Measurements from ENCODE around the gene PRSS22. TPM values are rescaled to one million over a fixed set of nuclear protein-coding genes. Genes with fewer than 3 reads are reported as not detected.

Gene PRSS22
- total RNA-seq, 1 experiment from 2014 or later: not detected

DNA sequence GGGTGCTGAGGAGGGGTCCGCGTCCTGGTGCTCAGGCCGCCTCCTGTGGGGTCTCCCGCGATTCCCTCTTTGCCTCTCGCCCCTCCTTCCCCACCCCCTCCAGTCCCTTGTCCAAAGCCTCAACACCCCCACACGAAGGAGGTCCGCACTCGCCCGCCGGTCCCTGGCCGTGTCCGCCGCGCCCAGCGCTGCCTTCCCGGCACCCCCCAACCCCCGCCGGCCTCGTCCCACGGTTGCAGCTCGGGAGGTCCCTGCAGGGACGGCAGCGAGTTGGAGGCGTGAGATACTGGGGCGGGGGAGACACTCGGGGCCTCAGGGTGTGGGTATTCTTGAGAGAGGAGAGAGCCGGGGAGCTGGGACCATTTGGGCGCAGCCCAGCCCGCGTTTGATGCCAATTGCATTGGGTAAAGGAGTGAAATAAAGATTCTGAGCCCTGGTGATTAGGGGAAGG is 25.5 kb upstream of the PRSS22 start:
- peaks cover 18% of the 10 kb centered on the region for H3K79me2 ChIP-seq (ENCODE audit: low read length)
- peak overlapping the region; percentile 55; the same call in 1 of the 2 replicates for H2AFZ ChIP-seq (ENCODE audit: low read length)
- peak overlapping the region; percentile 88 for H3K9ac ChIP-seq (ENCODE audit: low read length)
- no peaks in the 10 kb centered on the region for H4K20me1 ChIP-seq (ENCODE audit: insufficient read depth, low read depth, low read length)
- H3K4me1 ChIP-seq (ENCODE audit: low read length): peaks cover 9% of the 10 kb centered on the region
- H3K9me3 ChIP-seq (ENCODE audit: low read length): no peaks in the 10 kb centered on the region; the same call in 1 of the 2 replicates
- peak overlapping the region; percentile 90 for H3K4me2 ChIP-seq (ENCODE audit: low read depth, low read length, poor library complexity, severe bottlenecking)
- no peaks in the 10 kb centered on the region for H3K36me3 ChIP-seq (ENCODE audit: insufficient read depth, low read length)
- no peaks in the 10 kb centered on the region for H3K9me2 ChIP-seq (replicated peaks; ENCODE audit: insufficient read depth, low read length)
- H3K27me3 ChIP-seq (ENCODE audit: low read length): no peaks in the 10 kb centered on the region
- H3K27ac ChIP-seq (ENCODE audit: low read length): no peak overlapping the region; the same call in 1 of the 2 replicates
- H3K4me3 ChIP-seq (ENCODE audit: low read length): peak overlapping the region; percentile 92
- peak; percentile 52 for DNase-seq

DNA sequence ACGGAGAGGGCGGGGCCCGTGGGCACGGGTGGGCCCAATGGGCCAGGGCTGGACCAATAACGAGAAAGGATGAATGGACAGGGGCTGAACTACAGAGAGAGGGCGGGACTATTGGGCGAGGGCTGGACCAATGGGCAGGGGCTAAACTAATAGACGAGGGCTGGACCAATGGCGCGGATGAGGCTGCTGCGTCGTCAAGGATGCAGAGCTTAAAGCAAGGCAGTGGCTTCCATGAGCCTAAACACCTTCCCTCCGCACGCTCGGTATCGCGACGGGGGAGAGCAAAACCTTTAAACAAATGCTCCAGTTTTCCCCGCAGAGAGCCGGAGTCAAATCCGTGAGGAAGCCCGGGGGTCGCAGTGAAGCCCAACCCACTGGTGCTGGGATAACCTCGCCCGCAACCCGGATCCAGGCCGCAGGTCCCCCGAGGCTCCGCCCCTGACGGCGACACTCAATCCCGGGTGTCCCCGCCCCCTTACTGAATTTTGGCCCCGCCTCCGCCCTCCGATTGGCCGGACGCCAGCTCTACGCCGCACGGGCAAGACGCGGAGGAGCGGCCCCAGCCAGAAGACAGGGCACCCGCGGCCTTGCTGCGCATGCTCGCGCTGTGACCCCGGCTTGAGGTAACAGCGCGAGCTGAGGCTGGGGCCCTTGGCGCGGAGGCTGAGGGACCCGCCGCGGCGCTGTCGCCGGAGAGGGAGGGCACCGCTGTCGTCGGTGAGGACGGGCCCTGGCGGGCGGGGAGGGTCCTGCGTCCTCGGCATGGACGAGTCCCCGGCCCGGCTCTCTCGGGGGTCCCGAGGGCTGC is 24.9 kb upstream of the PRSS22 start, which contains the start of gene FLYWCH2:
Gene FLYWCH2, plus strand, starts transcription at position 566 of the 808 bp plus-strand sequence. CDS start 13,235 bp downstream, outside the sequence.
- Histone ChIP-seq H2AFZ (ENCODE audit: low read length) (peak within 1 kb of the TSS; percentile 64; the same call in 1 of the 2 replicates), H3K9me2 (replicated peaks; ENCODE audit: insufficient read depth, low read length) (no peaks in the 10 kb centered on the region), H3K27me3 (ENCODE audit: low read length) (no peaks in the 10 kb centered on the region), H3K9ac (ENCODE audit: low read length) (peak within 1 kb of the TSS; percentile 88), H4K20me1 (ENCODE audit: insufficient read depth, low read depth, low read length) (no peaks in the 10 kb centered on the region), H3K79me2 (ENCODE audit: low read length) (peaks cover 17% of the 10 kb centered on the region), H3K4me2 (ENCODE audit: low read depth, low read length, poor library complexity, severe bottlenecking) (peak within 1 kb of the TSS; percentile 90), H3K4me3 (ENCODE audit: low read length) (peak within 1 kb of the TSS; percentile 92), H3K9me3 (ENCODE audit: low read length) (no peaks in the 10 kb centered on the region; the same call in 1 of the 2 replicates), H3K36me3 (ENCODE audit: insufficient read depth, low read length) (no peaks in the 10 kb centered on the region), H3K27ac (ENCODE audit: low read length) (peak within 1 kb of the TSS; percentile 51), H3K4me1 (ENCODE audit: low read length) (peaks cover 9% of the 10 kb centered on the region)
- DNase-seq: peak; percentile 99

- peak overlapping the region; percentile 64; the same call in 1 of the 2 replicates for H2AFZ ChIP-seq (ENCODE audit: low read length)
- no peaks in the 10 kb centered on the region for H4K20me1 ChIP-seq (ENCODE audit: insufficient read depth, low read depth, low read length)
- H3K9ac ChIP-seq (ENCODE audit: low read length): peak overlapping the region; percentile 88
- peaks cover 9% of the 10 kb centered on the region for H3K4me1 ChIP-seq (ENCODE audit: low read length)
- peaks cover 14% of the 10 kb centered on the region for H3K79me2 ChIP-seq (ENCODE audit: low read length)
- no peaks in the 10 kb centered on the region for H3K27me3 ChIP-seq (ENCODE audit: low read length)
- peak; percentile 77 for DNase-seq
- H3K36me3 ChIP-seq (ENCODE audit: insufficient read depth, low read length): no peaks in the 10 kb centered on the region
- no peaks in the 10 kb centered on the region for H3K9me2 ChIP-seq (replicated peaks; ENCODE audit: insufficient read depth, low read length)
- H3K27ac ChIP-seq (ENCODE audit: low read length): no peak overlapping the region
- peak overlapping the region; percentile 90 for H3K4me2 ChIP-seq (ENCODE audit: low read depth, low read length, poor library complexity, severe bottlenecking)
- peak overlapping the region; percentile 92 for H3K4me3 ChIP-seq (ENCODE audit: low read length)
- no peaks in the 10 kb centered on the region; the same call in 1 of the 2 replicates for H3K9me3 ChIP-seq (ENCODE audit: low read length)
Observed at GRCh38 chr16:2881783-2882649, 24.0 kb upstream of the PRSS22 start.

DNA sequence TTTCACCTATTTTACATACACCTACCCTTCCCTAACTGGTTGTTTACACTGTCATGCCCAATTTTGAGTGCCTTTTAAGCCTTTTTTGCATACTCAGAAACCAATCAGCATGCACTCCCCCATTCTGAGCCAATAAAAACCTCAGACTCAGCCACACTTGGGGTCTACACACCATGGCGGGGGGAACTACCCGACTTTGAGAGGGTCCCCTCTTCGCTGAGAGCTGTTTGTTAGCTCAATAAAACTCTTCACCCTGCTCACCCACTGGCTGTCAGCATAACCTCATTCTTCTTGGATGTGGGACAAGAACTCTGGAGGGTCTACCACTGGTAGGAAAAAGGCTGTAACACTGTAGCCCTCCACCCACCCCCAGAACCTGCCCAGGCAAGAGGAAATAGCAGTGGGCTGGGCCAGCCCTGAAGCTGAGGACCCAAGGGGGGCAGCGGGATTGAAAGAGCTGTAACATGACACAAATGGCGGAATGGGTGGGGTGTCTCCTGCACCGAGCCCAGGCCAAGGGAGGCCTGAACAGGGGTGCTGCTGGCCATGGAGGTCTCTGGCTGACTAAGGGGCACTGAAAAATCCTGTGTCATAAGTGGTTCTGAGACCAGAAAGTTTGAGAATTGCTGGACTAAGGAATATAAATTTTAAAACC is 22.0 kb upstream of the PRSS22 start:
- Histone ChIP-seq H3K4me2 (ENCODE audit: low read depth, low read length, poor library complexity, severe bottlenecking) (no peak overlapping the region), H2AFZ (ENCODE audit: low read length) (no peak overlapping the region), H3K4me3 (ENCODE audit: low read length) (no peak overlapping the region), H3K9ac (ENCODE audit: low read length) (no peak overlapping the region), H4K20me1 (ENCODE audit: insufficient read depth, low read depth, low read length) (no peaks in the 10 kb centered on the region), H3K79me2 (ENCODE audit: low read length) (peaks cover 10% of the 10 kb centered on the region), H3K9me2 (replicated peaks; ENCODE audit: insufficient read depth, low read length) (no peaks in the 10 kb centered on the region), H3K27me3 (ENCODE audit: low read length) (no peaks in the 10 kb centered on the region), H3K36me3 (ENCODE audit: insufficient read depth, low read length) (no peaks in the 10 kb centered on the region), H3K27ac (ENCODE audit: low read length) (no peak overlapping the region), H3K4me1 (ENCODE audit: low read length) (peaks cover 6% of the 10 kb centered on the region), H3K9me3 (ENCODE audit: low read length) (no peaks in the 10 kb centered on the region; the same call in 1 of the 2 replicates)
- DNase-seq: peak; percentile 39

DNA sequence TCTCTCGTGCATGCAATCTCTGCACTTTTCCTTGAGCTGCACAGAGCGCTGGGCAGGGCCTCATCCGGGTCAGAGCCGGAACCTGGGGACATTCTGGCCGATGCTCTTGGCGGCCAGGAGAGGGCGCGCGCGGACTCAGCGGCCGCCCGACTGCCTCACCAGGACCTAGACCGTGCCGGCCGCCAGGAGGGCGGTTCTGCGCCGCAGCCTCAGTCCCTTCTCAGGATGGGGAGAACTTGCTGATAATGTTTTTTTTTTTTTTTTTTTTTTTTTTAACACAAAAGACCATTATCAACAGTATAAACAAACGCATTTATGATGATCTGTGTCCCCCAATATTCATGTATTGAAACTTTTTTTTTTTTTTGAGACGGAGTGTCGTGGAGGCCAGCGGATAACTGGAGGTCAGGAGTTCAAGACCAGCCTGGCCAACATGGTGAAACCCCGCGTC is 17.0 kb upstream of the PRSS22 start:
- Histone ChIP-seq H3K9me3 (ENCODE audit: low read length) (no peaks in the 10 kb centered on the region; the same call in 1 of the 2 replicates), H3K27ac (ENCODE audit: low read length) (no peak overlapping the region), H3K36me3 (ENCODE audit: insufficient read depth, low read length) (no peaks in the 10 kb centered on the region), H3K4me1 (ENCODE audit: low read length) (no peaks in the 10 kb centered on the region), H3K4me3 (ENCODE audit: low read length) (no peak overlapping the region), H3K27me3 (ENCODE audit: low read length) (no peaks in the 10 kb centered on the region), H2AFZ (ENCODE audit: low read length) (no peak overlapping the region), H3K4me2 (ENCODE audit: low read depth, low read length, poor library complexity, severe bottlenecking) (peak overlapping the region; percentile 35), H3K9ac (ENCODE audit: low read length) (no peak overlapping the region), H3K79me2 (ENCODE audit: low read length) (no peaks in the 10 kb centered on the region), H3K9me2 (replicated peaks; ENCODE audit: insufficient read depth, low read length) (no peaks in the 10 kb centered on the region), H4K20me1 (ENCODE audit: insufficient read depth, low read depth, low read length) (no peaks in the 10 kb centered on the region)
- peak; percentile 91 for DNase-seq

DNA sequence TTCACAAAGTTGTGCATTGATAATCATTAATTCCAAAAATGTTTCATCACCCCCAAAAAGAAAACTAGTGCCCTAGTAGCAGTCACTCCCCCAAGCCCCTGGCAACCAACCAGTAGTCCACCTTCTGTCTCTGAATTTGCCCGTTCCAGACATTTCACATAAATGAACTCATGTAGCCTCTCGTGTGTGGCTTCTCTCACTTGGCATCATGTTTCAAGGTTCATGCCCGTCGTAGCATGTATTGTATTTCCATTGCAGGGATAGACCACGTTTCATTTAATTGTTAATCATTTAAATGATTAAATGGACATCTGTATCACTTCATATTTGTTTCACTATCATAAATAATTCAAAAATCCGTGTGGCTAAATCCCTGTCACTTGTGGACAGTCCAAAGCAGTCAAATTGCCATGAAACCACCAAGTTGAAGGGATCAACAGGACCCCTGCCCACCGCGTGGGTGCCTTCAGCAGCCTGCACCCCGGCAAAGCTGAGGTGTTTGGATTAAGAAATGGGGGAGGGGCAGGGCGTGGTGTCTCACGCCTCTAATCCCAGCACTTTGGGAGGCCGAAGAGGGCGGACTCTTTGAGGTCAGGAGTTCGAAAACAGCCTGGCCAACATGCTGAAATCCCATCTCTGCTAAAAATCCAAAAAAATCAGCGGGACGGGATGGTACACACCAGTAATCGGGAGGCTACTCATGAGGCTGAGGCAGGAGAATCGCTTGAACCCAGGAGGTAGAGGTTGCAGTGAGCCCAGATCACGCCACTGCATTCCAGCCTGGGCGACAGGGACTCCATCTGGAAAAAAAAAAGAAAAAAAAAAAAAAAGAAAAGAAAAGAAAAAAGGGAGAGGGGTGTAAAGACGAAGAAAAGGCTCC is 16.3 kb upstream of the PRSS22 start:
- H3K36me3 ChIP-seq (ENCODE audit: insufficient read depth, low read length): no peaks in the 10 kb centered on the region
- no peaks in the 10 kb centered on the region for H3K9me2 ChIP-seq (replicated peaks; ENCODE audit: insufficient read depth, low read length)
- DNase-seq: no peak
- H3K79me2 ChIP-seq (ENCODE audit: low read length): no peaks in the 10 kb centered on the region
- H3K9ac ChIP-seq (ENCODE audit: low read length): no peak overlapping the region
- no peak overlapping the region for H3K4me3 ChIP-seq (ENCODE audit: low read length)
- H2AFZ ChIP-seq (ENCODE audit: low read length): no peak overlapping the region
- H3K9me3 ChIP-seq (ENCODE audit: low read length): no peaks in the 10 kb centered on the region
- H3K4me2 ChIP-seq (ENCODE audit: low read depth, low read length, poor library complexity, severe bottlenecking): peak overlapping the region; percentile 35
- H3K27me3 ChIP-seq (ENCODE audit: low read length): no peaks in the 10 kb centered on the region
- no peaks in the 10 kb centered on the region for H3K4me1 ChIP-seq (ENCODE audit: low read length)
- H3K27ac ChIP-seq (ENCODE audit: low read length): no peak overlapping the region
- no peaks in the 10 kb centered on the region for H4K20me1 ChIP-seq (ENCODE audit: insufficient read depth, low read depth, low read length)

DNA sequence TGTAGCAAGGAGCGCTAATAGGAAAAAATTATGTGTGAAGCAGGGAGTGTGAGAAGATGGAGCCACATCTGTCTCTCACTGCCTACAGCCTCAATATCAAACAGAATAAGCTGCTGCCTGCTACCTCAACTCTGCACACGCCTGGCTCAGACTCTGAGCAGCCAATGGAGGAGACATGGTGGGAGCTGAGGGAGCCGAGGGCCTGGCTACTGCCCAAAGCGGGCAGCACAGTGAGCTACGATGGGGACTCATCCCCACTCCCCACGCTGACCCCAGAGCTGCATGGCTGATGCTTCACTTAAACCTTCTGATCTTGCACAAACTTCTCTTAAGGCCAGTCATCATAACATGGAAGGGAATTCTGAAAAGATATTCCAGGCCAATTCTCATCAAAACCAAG is 14.0 kb upstream of the PRSS22 start:
- Histone ChIP-seq H3K9me2 (replicated peaks; ENCODE audit: insufficient read depth, low read length) (no peaks in the 10 kb centered on the region), H3K4me1 (ENCODE audit: low read length) (peaks cover 10% of the 10 kb centered on the region), H3K9ac (ENCODE audit: low read length) (no peak overlapping the region), H3K4me2 (ENCODE audit: low read depth, low read length, poor library complexity, severe bottlenecking) (no peak overlapping the region), H3K36me3 (ENCODE audit: insufficient read depth, low read length) (no peaks in the 10 kb centered on the region), H3K79me2 (ENCODE audit: low read length) (no peaks in the 10 kb centered on the region), H3K9me3 (ENCODE audit: low read length) (no peaks in the 10 kb centered on the region), H3K4me3 (ENCODE audit: low read length) (no peak overlapping the region), H3K27ac (ENCODE audit: low read length) (no peak overlapping the region), H3K27me3 (ENCODE audit: low read length) (no peaks in the 10 kb centered on the region), H4K20me1 (ENCODE audit: insufficient read depth, low read depth, low read length) (no peaks in the 10 kb centered on the region), H2AFZ (ENCODE audit: low read length) (no peak overlapping the region)
- DNase-seq: peak; percentile 36
